ENCODE data around the gene NDUFAF8. TPM values are rescaled to one million over a fixed set of nuclear protein-coding genes. Genes with fewer than 3 reads are reported as not detected.

Gene NDUFAF8
- total and polyA plus RNA-seq, 2 experiments from 2014 or later, result 53.1 to 136 TPM

DNA sequence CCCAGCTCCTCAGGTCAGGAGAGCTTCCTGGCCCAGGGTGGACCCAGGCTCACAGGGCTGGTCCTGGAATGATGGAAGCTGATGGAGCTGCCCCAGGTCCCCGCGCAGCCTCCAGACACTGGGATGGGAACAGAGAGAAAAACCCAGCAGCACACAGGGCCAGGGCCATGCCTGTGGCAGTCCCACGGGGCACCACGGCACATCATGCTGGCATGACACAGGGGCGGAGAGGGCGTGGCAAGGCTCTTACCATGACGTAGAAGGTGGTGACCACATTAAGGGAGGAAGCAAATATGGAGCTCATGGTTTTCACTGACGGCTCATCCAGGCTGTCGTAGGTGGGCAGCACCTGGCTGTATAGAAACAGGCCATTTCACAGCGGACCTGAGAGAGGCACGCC is 37.7 kb downstream of the NDUFAF8 start:
- H3K79me2 ChIP-seq (ENCODE audit: insufficient read depth), result no peaks in the 10 kb centered on the region
- H3F3A ChIP-seq (ENCODE audit: insufficient read depth), result no peaks in the 10 kb centered on the region
- in situ Hi-C loops (cut with MboI), result no loop called here
- no peaks in the 10 kb centered on the region for H3K9me2 ChIP-seq (ENCODE audit: insufficient read depth)
- no peak overlapping the region for H3K9ac ChIP-seq
- no peak overlapping the region for H3K27ac ChIP-seq
- no peak overlapping the region for H3K4me3 ChIP-seq
- H3K27me3 ChIP-seq (replicated peaks; ENCODE audit: insufficient read depth), result no peaks in the 10 kb centered on the region
- no peak overlapping the region for H3K4me2 ChIP-seq (ENCODE audit: unreplicated experiment)
- peaks cover 6% of the 10 kb centered on the region; the same call in 1 of the 2 replicates for H3K36me3 ChIP-seq (ENCODE audit: low read depth)
- H3K9me3 ChIP-seq (ENCODE audit: low read depth), result no peaks in the 10 kb centered on the region
- no peak overlapping the region for H2AFZ ChIP-seq
- H4K20me1 ChIP-seq (ENCODE audit: insufficient read depth), result no peaks in the 10 kb centered on the region
- no peak for DNase-seq
- WGBS, 2 experiments (ENCODE audit: low coverage in 1 of 2, low lambda C conversion rate in 2 of 2, missing lambda C conversion rate in 2 of 2), result 85 to 87% methylated on average over 10 to 11 of the region's 11 CpGs
- H3K4me1 ChIP-seq (ENCODE audit: insufficient read depth), result no peaks in the 10 kb centered on the region
- no peak for TF ChIP-seq EZH2 (IDR thresholded peaks at IDR 0.05; ENCODE audit: insufficient read depth, poor library complexity, severe bottlenecking)
- TF ChIP-seq EZH2phosphoT487 (IDR thresholded peaks at IDR 0.05; ENCODE audit: insufficient read depth, low read depth), result no peak

DNA sequence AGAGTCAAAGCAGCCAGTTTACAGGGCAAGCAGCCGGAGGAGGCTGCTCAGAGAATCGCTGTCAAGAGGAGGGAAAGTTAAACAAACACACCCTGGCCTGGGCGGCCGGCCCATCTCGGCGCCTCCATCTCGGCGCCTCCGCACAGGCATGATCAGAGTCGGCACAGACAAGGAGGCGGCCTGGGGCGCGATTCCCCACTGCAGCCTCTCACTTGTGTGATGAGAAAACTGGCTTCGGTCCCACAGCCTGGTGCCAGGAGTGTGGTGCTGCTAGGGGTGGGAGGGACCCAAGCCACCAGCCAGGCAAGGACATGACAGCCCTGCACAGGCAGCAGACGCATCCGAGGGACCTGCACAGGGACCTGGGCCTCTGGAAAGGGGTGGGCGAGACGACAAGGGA is 38.3 kb downstream of the NDUFAF8 start:
- Histone ChIP-seq H3K4me1 (ENCODE audit: insufficient read depth) (no peaks in the 10 kb centered on the region), H3K9me2 (ENCODE audit: insufficient read depth) (no peaks in the 10 kb centered on the region), H3K79me2 (ENCODE audit: insufficient read depth) (no peaks in the 10 kb centered on the region), H3K36me3 (ENCODE audit: low read depth) (peaks cover 6% of the 10 kb centered on the region; the same call in 1 of the 2 replicates), H2AFZ (no peak overlapping the region), H3K4me2 (ENCODE audit: unreplicated experiment) (no peak overlapping the region), H3K9me3 (ENCODE audit: low read depth) (no peaks in the 10 kb centered on the region), H3K9ac (no peak overlapping the region), H3K27ac (no peak overlapping the region), H3K4me3 (no peak overlapping the region), H3K27me3 (replicated peaks; ENCODE audit: insufficient read depth) (no peaks in the 10 kb centered on the region), H3F3A (ENCODE audit: insufficient read depth) (no peaks in the 10 kb centered on the region), H4K20me1 (ENCODE audit: insufficient read depth) (no peaks in the 10 kb centered on the region)
- TF ChIP-seq EZH2 (IDR thresholded peaks at IDR 0.05; ENCODE audit: insufficient read depth, poor library complexity, severe bottlenecking) (no peak), EZH2phosphoT487 (IDR thresholded peaks at IDR 0.05; ENCODE audit: insufficient read depth, low read depth) (no peak)
- DNase-seq, result no peak
- in situ Hi-C loops (cut with MboI), result no loop called here
- 67 to 68% methylated on average over 14 to 18 of the region's 18 CpGs for WGBS, 2 experiments (ENCODE audit: low coverage in 1 of 2, low lambda C conversion rate in 2 of 2, missing lambda C conversion rate in 2 of 2)

DNA sequence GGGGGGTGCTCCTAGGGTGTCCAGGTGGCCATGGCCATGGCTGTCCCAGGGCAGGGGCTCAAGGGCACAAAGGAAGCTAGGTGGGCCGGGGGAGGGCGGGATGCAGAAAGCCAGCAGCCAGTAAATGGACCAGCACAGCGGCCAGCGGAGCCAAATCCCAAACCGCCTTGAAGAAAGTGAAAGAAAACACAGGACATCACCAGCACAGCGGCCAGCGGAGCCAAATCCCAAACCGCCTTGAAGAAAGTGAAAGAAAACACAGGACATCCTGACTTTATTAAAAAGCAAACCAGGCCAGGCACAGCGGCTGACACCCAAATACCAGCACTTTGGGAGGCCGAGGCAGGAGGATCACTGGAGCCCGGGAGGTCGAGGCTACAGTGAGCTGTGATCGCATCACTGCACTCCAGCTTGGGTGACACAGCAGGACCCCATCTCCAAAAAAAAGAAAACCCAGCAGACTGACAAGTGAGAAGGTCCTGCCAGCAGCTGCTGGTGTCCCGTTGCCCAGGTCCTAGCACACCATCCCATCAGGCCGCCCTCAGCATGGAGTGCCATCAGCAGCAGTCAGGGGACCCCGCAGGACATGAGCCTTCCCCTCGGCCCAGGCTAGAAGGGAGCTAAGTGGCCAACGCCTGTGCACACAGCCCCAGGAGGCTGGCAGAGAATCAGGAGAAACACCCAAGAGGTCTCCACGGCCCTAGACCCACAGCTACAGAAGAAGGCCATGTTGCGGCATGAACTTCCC is 39.0 kb downstream of the NDUFAF8 start:
- H3K27me3 ChIP-seq (replicated peaks; ENCODE audit: insufficient read depth), result no peaks in the 10 kb centered on the region
- H3K79me2 ChIP-seq (ENCODE audit: insufficient read depth), result no peaks in the 10 kb centered on the region
- H3K4me1 ChIP-seq (ENCODE audit: insufficient read depth), result no peaks in the 10 kb centered on the region
- 75 to 76% methylated on average over 19 to 20 of the region's 20 CpGs for WGBS, 2 experiments (ENCODE audit: low coverage in 1 of 2, low lambda C conversion rate in 2 of 2, missing lambda C conversion rate in 2 of 2)
- no peaks in the 10 kb centered on the region for H3K9me2 ChIP-seq (ENCODE audit: insufficient read depth)
- peaks cover 2% of the 10 kb centered on the region; the same call in 1 of the 2 replicates for H3K36me3 ChIP-seq (ENCODE audit: low read depth)
- H4K20me1 ChIP-seq (ENCODE audit: insufficient read depth), result no peaks in the 10 kb centered on the region
- in situ Hi-C loops (cut with MboI), result no loop called here
- no peak for TF ChIP-seq EZH2 (IDR thresholded peaks at IDR 0.05; ENCODE audit: insufficient read depth, poor library complexity, severe bottlenecking)
- TF ChIP-seq EZH2phosphoT487 (IDR thresholded peaks at IDR 0.05; ENCODE audit: insufficient read depth, low read depth), result no peak
- no peaks in the 10 kb centered on the region for H3K9me3 ChIP-seq (ENCODE audit: low read depth)
- H2AFZ ChIP-seq, result no peak overlapping the region
- H3K4me3 ChIP-seq, result no peak overlapping the region
- no peak for DNase-seq
- H3K4me2 ChIP-seq (ENCODE audit: unreplicated experiment), result no peak overlapping the region
- H3K9ac ChIP-seq, result no peak overlapping the region
- H3K27ac ChIP-seq, result no peak overlapping the region
- H3F3A ChIP-seq (ENCODE audit: insufficient read depth), result no peaks in the 10 kb centered on the region

DNA sequence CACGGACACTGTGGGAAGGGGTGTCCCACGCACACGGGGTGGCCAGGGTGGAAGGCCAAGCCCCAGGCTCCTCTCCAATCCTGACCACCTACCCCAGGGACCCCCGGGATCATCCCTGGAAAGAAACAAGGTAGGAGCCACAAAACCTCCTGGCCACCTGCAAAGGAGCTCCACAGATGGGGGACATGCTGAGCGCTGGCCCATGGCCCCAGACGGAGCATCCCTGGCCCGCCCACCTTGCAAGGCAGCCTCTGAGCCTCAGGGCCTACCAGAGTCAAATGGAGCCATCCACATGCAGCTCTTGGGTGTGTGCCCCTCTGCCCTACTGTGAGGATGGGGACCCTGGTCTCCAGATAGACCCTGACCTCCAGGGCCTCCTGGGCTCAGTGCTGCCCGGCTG is 39.7 kb downstream of the NDUFAF8 start:
- Histone ChIP-seq H3F3A (ENCODE audit: insufficient read depth) (no peaks in the 10 kb centered on the region), H3K4me2 (ENCODE audit: unreplicated experiment) (no peak overlapping the region), H3K9me2 (ENCODE audit: insufficient read depth) (no peaks in the 10 kb centered on the region), H3K9ac (no peak overlapping the region), H2AFZ (no peak overlapping the region), H4K20me1 (ENCODE audit: insufficient read depth) (no peaks in the 10 kb centered on the region), H3K36me3 (ENCODE audit: low read depth) (no peaks in the 10 kb centered on the region), H3K4me3 (no peak overlapping the region), H3K27me3 (replicated peaks; ENCODE audit: insufficient read depth) (no peaks in the 10 kb centered on the region), H3K4me1 (ENCODE audit: insufficient read depth) (no peaks in the 10 kb centered on the region), H3K9me3 (ENCODE audit: low read depth) (no peaks in the 10 kb centered on the region), H3K27ac (no peak overlapping the region), H3K79me2 (ENCODE audit: insufficient read depth) (no peaks in the 10 kb centered on the region)
- 96 to 98% methylated on average over 8 of the region's 8 CpGs for WGBS, 2 experiments (ENCODE audit: low coverage in 1 of 2, low lambda C conversion rate in 2 of 2, missing lambda C conversion rate in 2 of 2)
- no peak for DNase-seq
- no peak for TF ChIP-seq EZH2phosphoT487 (IDR thresholded peaks at IDR 0.05; ENCODE audit: insufficient read depth, low read depth)
- no peak for TF ChIP-seq EZH2 (IDR thresholded peaks at IDR 0.05; ENCODE audit: insufficient read depth, poor library complexity, severe bottlenecking)
- in situ Hi-C loops (cut with MboI), result no loop called here
